Measurements from ENCODE around the gene MB.

MB gene

DNA sequence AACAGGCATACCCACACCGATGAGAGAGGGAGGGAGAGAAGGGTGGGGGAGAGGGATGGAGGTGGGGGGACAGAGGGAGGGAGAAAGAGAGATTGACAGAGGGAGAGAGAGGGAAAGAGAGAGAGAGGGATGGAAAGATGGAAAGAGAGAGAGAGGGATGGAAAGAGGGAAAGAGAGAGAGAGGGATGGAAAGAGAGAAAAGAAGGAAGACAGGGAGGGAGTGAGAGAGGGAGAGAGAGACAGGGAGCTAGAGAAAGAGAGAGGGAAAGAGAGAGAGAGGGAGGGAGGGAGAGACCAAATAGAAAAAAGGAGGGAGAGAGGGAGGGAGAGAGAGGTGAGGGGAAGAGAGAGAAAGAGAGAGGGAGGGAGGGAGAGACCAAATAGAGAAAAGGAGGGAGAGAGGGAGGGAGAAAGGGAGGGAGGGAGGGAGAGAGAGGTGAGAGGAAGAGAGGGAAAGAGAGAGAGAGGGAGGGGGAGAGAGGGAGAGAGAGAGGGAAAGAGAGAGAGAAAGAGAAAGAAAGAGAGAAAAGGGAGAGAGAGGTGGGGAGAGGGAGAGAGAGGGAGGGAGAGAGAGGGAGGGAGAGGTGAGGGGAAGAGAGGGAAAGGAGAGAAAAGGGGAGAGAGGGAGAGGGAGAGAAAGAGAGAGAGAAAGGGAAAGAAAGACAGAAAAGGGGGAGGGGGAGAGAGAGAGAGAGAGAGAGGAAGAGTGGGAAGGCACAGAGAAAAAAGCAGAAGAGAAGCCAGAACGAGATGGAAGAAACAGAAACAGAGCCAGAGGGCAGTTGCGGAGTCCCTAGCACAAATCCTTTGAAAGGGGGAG lies 23.8 kb downstream of the MB start:
- DNase-seq: no peak

DNA sequence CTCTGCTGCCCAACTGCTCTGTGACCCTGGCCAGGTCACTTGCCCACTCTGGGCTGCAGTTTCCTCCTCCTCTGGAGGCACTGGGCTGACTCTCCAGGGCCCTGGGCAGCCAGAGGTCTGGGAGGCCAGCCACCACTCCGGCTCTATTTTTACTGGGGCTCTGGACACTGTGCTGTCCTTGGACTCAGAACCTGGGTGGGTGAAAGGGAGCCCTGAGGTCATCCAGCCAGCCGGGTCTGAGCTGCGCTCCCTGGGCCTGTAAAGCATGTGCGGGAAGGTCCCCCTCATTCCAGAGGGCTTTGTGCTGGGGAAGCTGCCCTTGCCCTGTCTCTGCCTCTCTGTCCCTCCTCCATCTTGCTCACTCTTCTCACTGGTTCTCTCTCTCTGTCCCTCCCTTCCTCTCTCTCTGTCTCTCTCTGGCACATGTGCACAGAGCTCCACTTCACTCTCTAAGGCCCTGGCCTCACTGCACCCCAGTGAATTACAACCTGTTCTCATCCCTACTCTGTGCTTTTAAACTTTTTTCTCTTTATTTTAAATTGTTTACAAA lies 24.6 kb downstream of the MB start:
- no peak for DNase-seq

DNA sequence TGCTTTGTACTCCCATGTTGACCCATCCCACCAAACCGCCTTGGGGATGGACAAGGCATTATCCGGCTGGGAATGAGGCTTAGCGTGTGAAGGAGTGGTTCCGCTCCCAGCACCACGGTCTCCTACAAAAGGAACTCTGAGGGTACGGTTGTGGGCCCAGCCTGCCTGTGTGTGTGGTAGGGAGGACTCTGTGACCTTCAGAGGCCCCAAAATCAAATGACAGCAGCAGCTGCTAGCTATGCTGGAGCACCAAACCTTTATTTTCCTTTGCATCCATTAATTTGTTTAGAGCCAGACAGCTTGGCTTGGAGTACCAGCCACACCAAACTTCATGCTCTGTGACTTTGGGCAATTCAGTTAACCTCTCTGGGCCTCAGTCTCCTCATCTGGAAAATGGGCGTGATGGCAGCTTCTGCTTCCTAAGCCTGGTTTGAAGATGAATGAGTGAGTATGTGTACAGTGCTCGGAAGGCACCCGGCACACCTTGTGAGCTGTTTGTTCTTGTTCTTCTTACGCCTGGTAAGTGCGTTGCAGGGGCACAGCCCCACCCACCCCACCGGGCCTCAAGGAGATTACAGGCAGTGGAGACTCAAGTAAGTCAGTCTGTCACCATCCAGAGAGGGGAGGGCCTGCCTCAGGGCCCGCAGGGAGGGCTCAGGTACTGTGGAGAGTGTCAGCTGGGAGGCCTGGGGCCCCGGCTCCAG lies 25.3 kb downstream of the MB start:
- no peak for DNase-seq

DNA sequence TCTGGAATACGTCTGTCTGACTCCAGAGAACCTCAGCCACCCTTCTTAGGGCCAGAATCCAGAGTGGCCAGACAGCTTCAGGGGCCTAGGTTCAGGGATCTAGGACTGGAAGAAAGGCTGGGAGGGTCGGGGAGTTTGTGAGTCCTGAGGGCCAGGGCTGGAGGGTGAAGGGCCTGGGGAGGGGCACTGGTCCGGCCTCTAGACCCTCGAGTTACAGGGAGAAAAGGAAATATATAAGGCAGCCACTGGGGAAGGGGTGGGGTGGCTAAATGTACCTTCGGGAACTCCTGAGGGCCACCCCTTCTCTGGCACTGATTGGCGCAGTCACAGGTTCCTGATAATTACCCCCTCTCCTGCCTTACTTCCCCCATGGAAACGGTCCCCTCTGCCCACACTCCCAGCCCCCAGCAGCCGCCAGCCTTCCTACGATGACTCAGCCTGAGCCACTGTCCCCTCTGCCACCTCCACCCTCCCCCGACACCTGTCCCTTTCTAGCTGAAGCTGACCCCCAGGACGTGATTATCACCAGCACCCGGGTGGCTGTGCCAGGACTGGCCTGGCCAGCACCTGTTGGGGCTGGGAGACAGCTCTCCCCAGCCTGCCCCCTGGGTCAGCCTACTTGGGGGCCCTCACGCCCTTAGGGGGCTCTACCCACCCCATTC lies 26.4 kb downstream of the MB start:
- no peak for DNase-seq

DNA sequence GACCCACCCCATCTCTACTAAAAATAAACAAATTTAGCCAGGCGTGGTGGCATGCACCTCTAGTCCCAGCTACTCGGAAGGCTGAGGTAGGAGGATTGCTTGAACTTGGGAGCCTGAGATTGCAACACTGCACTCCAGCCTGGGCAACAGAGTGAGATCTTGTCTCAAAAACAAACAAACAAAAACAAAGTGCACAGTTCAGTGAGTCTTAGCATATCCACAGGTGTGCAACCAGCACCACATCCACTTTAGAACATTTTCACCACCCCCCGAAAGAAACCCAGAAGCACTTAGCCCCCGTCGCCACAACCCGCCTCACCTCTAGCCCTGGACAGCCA lies 27.4 kb downstream of the MB start:
- DNase-seq: no peak

DNA sequence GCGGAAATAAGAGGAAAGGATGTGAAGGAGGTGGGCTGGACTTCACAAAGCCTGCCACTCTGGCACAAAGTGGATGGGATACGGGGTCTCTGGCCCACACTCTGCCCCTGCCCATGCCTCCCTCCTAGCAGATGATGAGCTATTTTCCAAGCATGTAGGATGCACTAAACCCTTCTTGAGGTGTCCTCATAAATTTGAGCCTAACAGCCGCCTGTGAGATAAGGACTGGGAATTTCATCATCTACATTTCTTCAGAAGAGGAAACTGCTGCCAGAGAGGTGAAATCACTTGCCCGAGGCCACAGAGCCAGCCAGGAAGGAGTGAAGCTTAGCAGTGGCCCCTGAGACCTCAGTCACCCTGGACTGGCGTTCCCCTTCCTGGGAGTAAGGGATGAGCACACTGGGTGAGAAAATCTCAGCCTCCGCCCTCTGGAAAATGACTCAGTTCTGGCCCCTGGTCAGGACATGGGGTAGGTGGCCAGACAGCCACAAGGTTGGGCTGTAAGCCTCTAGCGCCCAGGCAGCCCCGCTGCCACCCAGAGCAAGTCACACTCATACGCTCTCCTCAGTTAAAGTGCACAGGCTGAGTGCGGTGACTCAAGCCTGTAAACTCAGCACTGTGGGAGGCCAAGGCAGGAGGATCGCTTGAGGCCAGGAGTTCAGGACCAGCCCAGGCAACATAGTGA lies 27.9 kb downstream of the MB start:
- DNase-seq: no peak

DNA sequence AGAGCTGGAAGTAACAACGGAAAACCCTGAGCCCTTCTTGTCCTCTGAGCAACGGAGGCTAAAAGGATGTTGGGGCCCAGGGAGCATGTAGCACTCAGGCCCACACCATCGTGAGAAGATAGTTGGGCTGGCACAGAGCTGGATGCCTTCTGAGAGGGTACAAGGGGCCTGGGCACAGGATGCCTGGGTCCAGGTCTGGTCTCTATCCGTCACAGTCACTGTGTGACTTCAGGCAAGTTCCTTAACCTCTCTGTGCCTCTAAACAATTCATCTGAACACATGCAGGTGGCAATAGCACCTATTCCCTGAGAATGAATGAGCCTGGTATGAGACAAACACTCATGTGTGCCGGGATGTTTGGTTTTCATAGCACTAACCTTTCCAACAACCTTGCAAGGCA lies 29.2 kb downstream of the MB start:
- no peak for DNase-seq

DNA sequence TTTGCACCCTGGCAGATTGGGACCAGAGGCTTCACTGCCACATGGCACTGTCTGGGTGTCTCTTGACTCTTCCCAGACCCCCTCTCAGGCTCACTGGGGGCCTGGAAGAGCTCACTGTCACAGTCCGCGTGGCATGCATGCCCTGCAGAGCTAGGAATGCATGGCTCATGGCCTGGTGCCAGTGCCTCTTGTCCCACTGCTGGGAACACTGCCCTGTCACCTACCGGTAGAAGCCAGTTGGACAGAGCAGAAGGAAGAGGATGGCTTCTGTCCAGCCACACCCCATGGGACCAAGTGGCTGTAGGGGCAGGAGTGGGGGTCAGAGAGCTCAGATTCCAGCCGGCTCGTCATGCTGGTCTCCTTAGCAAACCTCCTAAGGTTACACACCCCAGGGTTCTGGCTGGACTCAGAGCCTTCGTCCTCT lies 29.7 kb downstream of the MB start:
- DNase-seq: no peak

DNA sequence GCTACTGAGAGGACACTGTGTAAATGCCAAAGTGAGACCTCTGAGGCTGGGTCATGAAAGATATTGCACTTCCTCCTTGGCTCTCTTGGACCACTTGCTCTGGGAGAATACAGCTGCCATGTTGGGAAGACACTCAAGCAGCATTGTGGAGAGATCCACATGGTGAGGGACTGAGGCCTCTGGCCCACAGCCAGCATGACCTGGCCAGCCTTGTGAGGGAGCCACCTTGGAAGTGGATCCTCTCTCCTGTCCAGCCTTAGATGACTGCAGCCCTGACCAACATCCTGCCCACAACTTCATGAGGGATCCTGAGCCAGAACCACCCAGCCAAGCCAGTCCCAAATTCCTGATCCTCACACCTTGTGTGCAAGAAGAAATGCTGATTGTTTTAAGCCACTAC lies 30.4 kb downstream of the MB start:
- DNase-seq: no peak

DNA sequence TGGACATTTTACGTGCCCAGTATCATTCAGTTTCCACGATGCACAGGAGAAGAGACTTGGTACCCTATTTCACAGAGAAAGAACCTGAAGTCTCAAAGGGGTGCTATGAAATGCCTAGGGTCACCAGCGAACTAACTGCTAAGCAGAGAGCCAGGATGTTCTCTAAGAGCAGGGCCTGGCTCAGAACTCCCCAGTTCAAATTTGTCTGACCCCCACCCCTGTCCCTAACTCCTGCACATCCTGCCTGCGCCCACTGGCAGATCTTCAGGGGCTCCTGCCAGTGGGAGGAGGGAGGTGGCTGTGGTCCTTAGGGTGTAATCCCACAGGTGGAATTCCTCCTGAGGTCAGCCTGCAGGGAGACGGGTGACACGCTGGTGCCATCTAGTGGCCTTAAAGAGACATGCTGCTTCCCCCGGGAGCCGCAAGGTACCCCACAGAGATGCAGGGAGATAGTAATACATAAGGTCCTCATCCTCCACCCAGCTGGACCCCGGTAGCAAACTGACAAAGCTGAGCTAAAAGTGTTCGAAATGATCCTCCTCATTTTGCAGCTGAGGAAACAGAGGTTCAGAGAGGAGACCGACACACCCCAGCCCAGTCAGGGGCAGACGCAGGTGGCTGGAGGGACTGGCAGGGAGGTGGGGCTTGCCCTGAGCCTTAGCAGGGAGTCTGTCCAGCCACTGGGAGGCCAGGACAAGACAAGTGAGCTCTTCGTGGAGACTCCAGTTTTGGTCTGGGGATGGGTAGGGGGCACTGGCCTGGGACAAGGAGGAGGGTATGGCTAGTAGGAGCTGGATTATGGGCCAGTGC lies 34.1 kb downstream of the MB start:
- peak; percentile 52 for DNase-seq

DNA sequence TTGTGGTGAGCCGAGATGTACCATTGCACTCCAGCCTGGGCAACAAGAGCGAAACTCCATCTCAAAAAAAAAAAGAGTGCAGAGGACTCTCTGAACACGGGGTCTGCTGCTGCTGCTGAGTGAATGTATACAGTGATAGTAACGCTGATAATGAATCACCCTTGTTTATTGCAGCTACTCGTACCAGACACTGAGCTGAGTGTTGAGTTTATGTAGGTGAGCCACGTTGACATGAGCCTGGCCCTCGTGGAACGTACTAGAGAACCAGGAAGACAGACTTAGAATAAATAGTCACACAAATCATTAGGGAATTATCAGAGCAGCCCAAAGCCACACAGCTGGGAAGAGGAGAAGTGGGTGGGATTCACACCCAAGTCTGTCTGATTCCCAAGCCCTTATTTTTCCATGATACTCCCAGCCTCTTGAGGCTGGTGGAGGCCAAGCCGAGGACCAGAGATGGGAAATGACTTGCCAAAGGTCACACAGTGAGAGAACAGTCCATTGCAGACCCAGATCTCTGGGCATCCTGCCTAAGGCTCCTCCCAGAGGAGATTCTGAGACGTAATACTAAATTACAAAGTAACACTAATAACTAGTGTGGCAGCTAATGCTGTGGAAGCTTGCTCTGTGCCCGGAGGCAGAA lies 34.8 kb downstream of the MB start:
- no peak for DNase-seq

DNA sequence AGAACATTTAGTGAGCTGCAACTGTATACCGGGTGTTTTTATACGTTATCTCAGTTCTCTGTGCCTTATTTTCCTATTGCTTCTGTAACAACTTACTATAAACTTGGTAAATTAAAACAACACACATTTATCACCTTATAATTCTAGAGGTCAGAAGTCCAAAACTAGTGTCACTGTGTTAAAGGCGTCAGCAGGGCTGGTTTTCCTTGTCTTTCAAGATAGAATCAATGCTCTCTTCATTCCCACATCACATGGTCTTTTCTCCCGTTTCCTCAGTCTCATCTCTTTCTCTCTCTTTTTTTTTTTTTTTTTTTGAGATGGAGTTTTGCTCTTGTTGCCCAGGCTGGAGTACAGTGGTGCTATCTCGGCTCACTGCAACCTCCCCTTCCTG lies 36.1 kb downstream of the MB start:
- DNase-seq: no peak

DNA sequence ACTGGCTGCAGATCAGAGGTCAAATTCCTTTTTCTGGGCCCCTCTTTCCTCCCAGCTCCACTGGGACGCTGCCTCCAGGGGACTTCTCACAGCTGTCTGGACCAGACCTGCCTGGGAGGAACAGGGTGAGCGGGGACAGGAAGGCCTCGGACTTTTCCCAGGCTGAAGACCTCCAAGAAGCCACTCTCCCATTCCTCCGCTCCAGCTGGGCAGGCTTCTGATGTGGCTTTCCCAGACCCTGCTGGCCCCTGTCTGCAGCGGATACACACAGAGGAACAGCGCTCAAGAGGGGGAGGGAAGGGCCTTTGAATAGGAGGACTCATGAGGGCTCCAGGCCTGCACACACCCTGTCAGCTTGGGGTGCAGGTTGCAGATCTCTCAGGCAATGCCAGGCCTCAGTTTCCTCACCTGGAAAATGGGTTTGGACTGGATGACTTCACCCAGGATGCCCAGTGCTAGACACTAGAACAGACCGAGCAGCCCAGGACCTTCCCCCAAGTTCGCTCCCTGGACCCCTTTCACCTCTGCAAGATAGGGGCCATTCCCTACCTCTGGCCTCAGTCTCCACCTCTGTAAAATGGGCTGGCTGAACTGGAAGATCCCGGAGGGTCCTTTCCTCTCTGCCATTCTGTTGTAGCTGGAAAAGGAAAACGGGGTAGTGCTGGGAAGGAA lies 36.6 kb downstream of the MB start:
- no peak for DNase-seq

DNA sequence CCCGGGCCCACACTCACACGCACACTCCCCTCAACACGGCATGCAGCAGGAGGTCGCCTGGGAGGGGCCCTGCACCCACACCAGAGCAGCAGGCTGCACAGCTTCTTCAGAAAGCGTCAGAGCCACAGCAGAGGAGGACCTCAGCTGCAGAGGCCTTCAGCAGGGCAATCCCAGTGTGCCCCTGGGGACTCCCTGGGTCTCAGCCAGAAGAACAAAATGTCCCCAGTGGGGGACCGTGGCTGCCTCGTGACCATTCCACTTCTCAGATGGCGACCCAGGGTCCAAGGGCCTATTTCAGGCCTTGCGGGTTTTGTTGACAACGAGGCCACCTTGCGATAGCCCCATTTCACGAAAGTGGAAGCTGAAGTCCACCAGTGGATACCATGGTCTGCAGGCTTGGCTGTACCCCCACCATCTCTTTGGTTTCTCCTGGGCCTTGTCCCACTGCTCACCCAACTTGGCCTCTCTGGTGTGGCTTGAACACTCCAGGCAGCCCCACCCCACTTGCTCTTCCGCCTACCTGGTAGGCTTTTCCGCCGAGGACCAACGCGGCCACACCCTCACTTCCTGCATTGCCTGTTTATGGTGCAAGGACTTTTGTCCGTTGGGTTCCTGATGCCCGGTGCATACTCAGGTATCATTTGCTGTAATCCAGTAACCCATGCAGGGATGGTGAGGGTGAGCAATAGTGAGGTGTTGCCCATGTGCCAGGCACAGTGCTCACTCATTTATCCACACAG lies 38.1 kb downstream of the MB start:
- DNase-seq: no peak

DNA sequence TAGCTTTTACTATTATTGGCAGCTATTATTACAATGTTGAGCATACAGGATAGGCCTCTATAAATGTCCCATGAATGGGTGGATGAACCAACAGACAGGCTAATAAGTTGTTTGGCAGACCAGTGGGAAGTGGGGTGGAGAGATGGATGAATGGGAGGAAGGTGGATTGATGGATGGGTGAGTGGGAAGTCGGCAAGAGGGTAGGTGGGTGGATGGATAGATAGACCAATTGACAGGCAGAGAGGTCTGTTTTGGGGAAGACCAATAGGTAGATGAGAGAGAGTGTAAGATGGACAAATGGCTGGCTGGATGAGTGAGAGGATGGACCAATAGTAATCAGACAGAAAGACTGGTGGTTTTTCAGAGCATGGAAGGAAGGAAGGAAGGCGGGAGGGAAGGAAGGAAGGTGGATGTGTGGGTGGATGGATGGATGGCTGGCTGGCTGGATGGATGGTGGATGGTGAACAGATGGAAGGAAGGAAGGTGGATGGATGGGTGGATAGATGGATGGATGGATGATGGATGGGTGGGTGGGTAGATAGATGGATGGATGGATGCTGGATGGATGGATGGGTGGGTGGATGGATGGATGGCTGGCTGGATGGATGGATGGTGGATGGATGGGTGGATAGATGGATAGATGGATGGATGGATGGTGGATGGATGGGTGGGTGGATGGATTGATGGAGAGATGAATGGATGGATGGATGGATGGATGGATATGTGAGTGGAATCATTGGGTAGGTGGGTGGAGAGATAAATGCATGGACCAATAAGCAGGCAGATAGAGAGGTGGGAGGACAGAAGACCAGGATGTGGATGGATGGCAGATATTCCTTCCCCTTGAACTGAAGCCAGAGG lies 39.1 kb downstream of the MB start:
- DNase-seq: no peak

DNA sequence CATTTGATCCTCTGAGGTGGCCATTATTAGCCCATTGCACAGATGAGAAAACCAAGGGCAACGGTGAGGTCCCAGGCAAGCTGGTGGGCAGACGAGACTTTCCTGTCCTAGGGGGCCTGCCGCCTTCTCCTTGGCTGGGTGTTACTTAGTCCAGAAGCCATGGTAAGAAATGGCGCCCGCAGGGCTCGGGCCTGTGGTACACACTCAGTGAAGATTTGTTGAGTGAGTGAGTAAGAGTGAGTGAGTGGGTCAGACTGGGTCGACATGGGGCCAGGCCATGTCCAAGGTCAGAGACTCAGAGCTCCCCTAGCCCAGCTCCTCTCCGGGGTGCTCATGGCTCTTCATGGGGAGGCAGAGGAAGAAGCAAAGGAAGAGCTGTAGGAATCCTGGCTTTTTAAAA lies 40.5 kb downstream of the MB start:
- DNase-seq: no peak

DNA sequence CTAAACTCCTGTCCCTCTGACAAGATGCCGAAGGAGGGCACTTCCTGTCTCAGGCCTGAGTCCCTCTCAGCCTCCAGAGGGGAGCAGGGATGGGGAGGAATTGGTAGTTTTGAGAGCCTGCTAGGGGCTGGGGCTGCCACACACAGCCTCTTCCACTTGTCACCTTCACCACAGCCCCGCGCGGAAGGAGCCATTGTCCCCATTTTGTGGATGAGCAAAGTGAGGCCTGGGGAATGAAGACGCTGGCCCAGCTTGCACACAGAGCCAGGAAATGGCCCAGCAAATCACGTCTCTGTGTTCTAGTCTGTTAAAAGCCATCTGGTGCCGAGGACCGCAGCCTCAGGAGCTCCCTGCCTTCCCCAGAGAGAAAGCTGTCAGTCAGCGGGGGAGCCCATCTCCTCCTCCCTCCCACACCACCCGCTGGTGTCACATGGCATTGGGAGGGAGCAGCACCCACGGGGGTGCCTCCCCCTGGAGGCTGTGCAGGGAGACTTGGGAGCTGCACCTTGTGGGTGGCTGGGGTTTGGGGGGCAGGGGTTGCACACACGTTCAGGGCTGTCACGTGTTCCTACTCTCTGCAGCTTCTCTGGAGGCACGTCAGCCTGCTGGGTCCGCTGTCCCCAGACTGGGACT lies 41.9 kb downstream of the MB start:
- no peak for DNase-seq

DNA sequence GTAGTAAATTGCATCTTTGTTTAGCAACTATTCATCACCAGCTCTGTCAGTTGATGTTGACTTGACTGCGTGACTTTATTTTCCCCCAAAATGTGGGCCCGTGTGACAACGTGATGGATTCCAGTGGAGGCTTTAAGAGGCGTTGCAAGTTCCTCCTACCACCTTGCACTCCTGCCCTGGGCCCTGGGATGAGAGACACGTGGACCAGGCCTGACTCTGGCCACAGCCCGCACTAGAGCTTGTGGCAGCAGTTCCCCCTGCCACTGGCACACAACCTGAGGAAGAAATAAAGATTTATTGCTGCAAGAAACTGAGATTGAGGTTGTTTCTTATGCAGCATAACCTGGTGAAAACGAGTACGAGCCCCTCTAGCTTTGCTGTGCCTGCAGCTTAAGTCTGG lies 44.6 kb downstream of the MB start:
- no peak for DNase-seq

DNA sequence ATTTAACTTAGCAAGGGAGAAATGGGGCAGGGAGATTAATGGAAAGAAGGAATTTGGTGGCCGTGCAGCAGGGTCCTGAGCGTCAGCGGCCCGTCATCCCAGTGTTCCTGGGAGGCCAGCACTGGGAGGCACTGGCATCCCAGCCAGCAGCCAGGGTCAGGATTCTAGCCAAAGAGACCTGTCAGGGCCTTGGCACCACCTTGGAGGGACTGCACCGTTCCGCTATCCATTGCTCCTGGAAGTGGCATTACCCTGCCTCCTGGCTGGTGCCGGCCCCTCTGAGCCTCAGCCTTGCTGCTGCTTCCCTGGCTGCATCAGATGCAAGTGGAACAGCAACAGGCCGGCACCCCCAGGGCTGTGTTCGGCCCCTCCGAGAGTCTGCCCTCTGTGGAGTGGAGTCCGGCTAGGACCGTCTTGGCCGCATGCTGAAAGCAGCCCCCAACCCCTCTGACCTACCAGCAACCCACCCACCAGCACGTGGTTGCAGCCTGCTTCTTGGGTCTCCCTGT lies 46.4 kb downstream of the MB start:
- DNase-seq: no peak
